MM.1S (cell line): ENCODE data around the gene USP47.

Experiments
- DNase-seq: peaks from one replicate; pipeline ENCODE4 v3.0.0-alpha.2; 2015
- H2AFZ ChIP-seq: fragments of 300-600 bp; sonication (generic); 2 replicates; pipeline ENCODE4 v1.6.0; 2016; ENCODE audit warnings: antibody characterized with exemption, low read length
- H3F3A ChIP-seq: fragments of 300-600 bp; sonication (generic); 2 replicates; pipeline ENCODE4 v1.6.1; 2016; ENCODE audit warnings: mild to moderate bottlenecking, antibody characterized with exemption, low read length, moderate library complexity, mixed read lengths; ENCODE audit not compliant: insufficient read depth
- H3K27ac ChIP-seq: fragments of 300-600 bp; sonication (generic); 2 replicates; pipeline ENCODE4 v1.5.1; 2016; ENCODE audit warnings: mild to moderate bottlenecking, low read length
- H3K27me3 ChIP-seq: fragments of 300-600 bp; sonication (generic); replicated peaks from 2 replicates; pipeline ENCODE4 v1.6.0; 2016; ENCODE audit warnings: low read length; ENCODE audit not compliant: insufficient read depth
- H3K36me3 ChIP-seq: fragments of 300-600 bp; sonication (generic); replicated peaks from 2 replicates; pipeline ENCODE4 v1.6.1; 2016; ENCODE audit warnings: mild to moderate bottlenecking, low read length, mixed read lengths; ENCODE audit not compliant: insufficient read depth
- H3K4me1 ChIP-seq: fragments of 300-600 bp; sonication (generic); 2 replicates; pipeline ENCODE4 v1.6.1; 2016; ENCODE audit warnings: low read length, mixed read lengths
- H3K4me2 ChIP-seq: fragments of 300-600 bp; sonication (generic); 2 replicates; pipeline ENCODE4 v1.6.0; 2016; ENCODE audit warnings: low read depth, low read length
- H3K4me3 ChIP-seq: fragments of 300-600 bp; sonication (generic); 2 replicates; pipeline ENCODE4 v1.5.1; 2016; ENCODE audit warnings: low read length, mixed read lengths
- H3K79me2 ChIP-seq: fragments of 300-600 bp; sonication (generic); 2 replicates; pipeline ENCODE4 v1.6.1; 2016; ENCODE audit warnings: mixed run types, low read length, mixed read lengths
- H3K9ac ChIP-seq: fragments of 300-600 bp; sonication (generic); 2 replicates; pipeline ENCODE4 v1.6.1; 2016; ENCODE audit warnings: low read length, mixed read lengths
- H3K9me2 ChIP-seq: fragments of 300-600 bp; sonication (generic); replicated peaks from 2 replicates; pipeline ENCODE4 v1.6.1; 2016; ENCODE audit warnings: mild to moderate bottlenecking, low read length, mixed read lengths; ENCODE audit not compliant: insufficient read depth
- H3K9me3 ChIP-seq: fragments of 300-600 bp; sonication (generic); replicated peaks from 2 replicates; pipeline ENCODE4 v1.6.1; 2016; ENCODE audit warnings: mild to moderate bottlenecking, low read length, mixed read lengths; ENCODE audit not compliant: insufficient read depth
- H4K20me1 ChIP-seq: fragments of 300-600 bp; sonication (generic); 2 replicates; pipeline ENCODE4 v1.6.1; 2016; ENCODE audit warnings: mild to moderate bottlenecking, low read length, moderate library complexity, mixed read lengths; ENCODE audit not compliant: insufficient read depth
- EZH2 ChIP-seq: fragments of 300-600 bp; sonication (generic); optimal IDR thresholded peaks from 2 replicates; pipeline ENCODE3; 2017; ENCODE audit warnings: low read depth, mild to moderate bottlenecking, antibody characterized with exemption, low read length, mixed read lengths
- EZH2phosphoT487 ChIP-seq: fragments of 300-600 bp; sonication (generic); IDR thresholded peaks from 2 replicates; pipeline ENCODE4 v1.6.1; 2018; ENCODE audit warnings: antibody characterized with exemption, low read length
- TF ChIP-seq, protein P1 (sequence below): fragments of 300-600 bp; sonication (generic); IDR thresholded peaks from 2 replicates; pipeline ENCODE4 v1.5.1; 2016; ENCODE audit warnings: antibody characterized with exemption, low read length, mixed read lengths

USP47 gene

DNA sequence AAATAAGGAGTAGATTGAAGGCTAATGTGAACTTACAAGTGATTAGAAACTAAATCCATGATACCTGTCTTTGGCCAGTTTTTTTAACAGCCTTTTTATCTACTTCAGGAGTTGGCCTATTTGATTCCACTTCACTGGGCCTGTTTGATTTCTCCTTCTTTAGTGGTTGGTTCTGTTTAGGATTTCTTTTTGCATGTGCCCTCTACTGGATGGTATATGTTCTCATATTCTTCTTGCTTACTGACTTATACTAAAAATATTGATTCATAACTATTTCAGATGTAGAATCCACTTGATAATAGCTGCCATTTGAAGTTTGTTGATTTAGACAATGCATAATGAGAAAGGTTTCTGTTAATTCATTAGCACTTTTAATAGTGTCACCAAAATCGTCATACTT, 53.9 kb downstream of the USP47 start:
- Histone ChIP-seq H4K20me1 (no peaks in the 10 kb centered on the region), H2AFZ (no peak overlapping the region), H3K79me2 (no peaks in the 10 kb centered on the region), H3K27ac (no peak overlapping the region), H3K4me1 (peaks cover 2% of the 10 kb centered on the region; the same call in 1 of the 2 replicates), H3K27me3 (no peaks in the 10 kb centered on the region), H3K9me3 (no peaks in the 10 kb centered on the region), H3K4me3 (no peak overlapping the region), H3F3A (no peaks in the 10 kb centered on the region), H3K9ac (no peak overlapping the region), H3K4me2 (no peak overlapping the region), H3K9me2 (no peaks in the 10 kb centered on the region), H3K36me3 (no peaks in the 10 kb centered on the region; the same call in 1 of the 2 replicates)
- TF ChIP-seq EZH2 (no peak), EZH2phosphoT487 (no peak)
- TF ChIP-seq, protein P1, sequence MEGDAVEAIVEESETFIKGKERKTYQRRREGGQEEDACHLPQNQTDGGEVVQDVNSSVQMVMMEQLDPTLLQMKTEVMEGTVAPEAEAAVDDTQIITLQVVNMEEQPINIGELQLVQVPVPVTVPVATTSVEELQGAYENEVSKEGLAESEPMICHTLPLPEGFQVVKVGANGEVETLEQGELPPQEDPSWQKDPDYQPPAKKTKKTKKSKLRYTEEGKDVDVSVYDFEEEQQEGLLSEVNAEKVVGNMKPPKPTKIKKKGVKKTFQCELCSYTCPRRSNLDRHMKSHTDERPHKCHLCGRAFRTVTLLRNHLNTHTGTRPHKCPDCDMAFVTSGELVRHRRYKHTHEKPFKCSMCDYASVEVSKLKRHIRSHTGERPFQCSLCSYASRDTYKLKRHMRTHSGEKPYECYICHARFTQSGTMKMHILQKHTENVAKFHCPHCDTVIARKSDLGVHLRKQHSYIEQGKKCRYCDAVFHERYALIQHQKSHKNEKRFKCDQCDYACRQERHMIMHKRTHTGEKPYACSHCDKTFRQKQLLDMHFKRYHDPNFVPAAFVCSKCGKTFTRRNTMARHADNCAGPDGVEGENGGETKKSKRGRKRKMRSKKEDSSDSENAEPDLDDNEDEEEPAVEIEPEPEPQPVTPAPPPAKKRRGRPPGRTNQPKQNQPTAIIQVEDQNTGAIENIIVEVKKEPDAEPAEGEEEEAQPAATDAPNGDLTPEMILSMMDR: no peak
- DNase-seq: no peak

DNA sequence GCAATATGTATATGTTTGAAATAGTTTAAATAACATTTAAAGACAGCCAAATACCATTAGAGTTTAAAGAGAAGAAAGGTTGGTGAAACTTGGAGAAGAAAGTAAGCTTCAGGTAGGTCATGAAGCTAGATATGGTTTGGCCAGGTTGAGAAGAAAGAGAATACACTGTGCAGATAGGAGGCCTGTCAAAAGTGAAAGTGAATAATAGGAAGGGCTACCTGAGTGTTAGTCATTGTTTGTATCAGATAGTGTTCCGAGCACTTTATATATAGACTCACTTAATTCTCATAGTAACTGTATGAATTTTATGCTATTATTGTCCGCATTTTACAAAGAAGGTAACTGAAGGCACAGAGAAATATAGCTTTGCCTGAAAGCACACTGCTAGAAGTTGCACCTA, 56.9 kb downstream of the USP47 start:
- Histone ChIP-seq H3K27ac (no peak overlapping the region), H3K79me2 (no peaks in the 10 kb centered on the region), H3K4me2 (no peak overlapping the region), H3K27me3 (no peaks in the 10 kb centered on the region), H3K4me1 (no peaks in the 10 kb centered on the region), H3K9ac (no peak overlapping the region), H3K4me3 (no peak overlapping the region), H3K36me3 (no peaks in the 10 kb centered on the region; the same call in 1 of the 2 replicates), H3F3A (no peaks in the 10 kb centered on the region), H2AFZ (no peak overlapping the region), H3K9me2 (no peaks in the 10 kb centered on the region), H3K9me3 (no peaks in the 10 kb centered on the region), H4K20me1 (no peaks in the 10 kb centered on the region)
- TF ChIP-seq EZH2: no peak
- no peak for TF ChIP-seq EZH2phosphoT487
- TF ChIP-seq, protein P1: no peak
- DNase-seq: no peak

DNA sequence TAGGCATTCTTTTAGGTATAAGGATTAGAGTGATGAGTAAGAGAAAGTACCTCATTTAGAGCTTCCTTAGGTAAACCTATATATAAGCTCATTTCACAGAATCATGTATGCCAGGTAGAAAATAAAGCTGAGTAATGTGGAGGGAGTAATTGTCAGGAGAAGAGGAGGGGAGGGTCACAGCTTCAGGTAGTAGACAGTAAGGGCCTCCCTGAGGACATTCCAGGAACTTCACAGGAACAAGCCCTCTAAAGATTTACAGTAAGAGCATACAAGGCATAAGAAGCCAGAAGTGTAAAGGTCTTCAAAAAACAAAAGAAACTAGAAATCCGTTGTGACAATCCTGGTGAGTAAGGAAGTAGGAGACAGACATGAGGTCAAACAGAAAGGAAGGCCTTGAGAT, 57.6 kb downstream of the USP47 start:
- no peaks in the 10 kb centered on the region for H3F3A ChIP-seq
- H4K20me1 ChIP-seq: no peaks in the 10 kb centered on the region
- no peaks in the 10 kb centered on the region for H3K4me1 ChIP-seq
- no peaks in the 10 kb centered on the region for H3K79me2 ChIP-seq
- H3K9me3 ChIP-seq: no peaks in the 10 kb centered on the region
- H3K36me3 ChIP-seq: no peaks in the 10 kb centered on the region; the same call in 1 of the 2 replicates
- H3K4me2 ChIP-seq: no peak overlapping the region
- DNase-seq: no peak
- no peak overlapping the region for H2AFZ ChIP-seq
- no peak overlapping the region for H3K9ac ChIP-seq
- no peaks in the 10 kb centered on the region for H3K9me2 ChIP-seq
- H3K27me3 ChIP-seq: no peaks in the 10 kb centered on the region
- no peak overlapping the region for H3K27ac ChIP-seq
- no peak for TF ChIP-seq EZH2phosphoT487
- no peak for TF ChIP-seq EZH2
- TF ChIP-seq, protein P1: no peak
- no peak overlapping the region for H3K4me3 ChIP-seq
